ENCODE data around the gene YWHAG. TPM values are rescaled to one million over a fixed set of nuclear protein-coding genes. Genes with fewer than 3 reads are reported as not detected.

The YWHAG gene
- total RNA-seq, 1 experiment from 2014 or later = 241 TPM

DNA sequence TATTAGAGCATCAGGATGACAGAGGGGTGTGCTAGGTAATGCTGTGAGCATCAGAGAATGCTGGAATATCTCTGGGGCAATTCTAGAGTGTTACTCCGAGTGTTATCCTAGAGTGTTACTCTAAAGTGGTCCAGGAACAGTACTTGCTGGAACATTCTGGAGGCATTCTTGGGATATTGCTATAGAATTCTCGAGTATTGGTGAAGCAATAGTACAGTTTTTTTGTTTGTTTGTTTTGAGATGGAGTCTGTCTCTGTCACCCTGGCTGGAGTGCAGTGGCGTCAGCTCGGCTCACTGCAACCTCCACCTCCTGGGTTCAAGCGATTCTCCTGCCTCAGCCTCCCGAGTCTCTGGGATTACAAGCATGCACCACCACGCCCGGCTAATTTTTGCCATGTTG is 38.1 kb upstream of the YWHAG start:
- Histone ChIP-seq H2AFZ (ENCODE audit: low read length) (no peak overlapping the region), H3T11ph (ENCODE audit: low read length) (no peak overlapping the region), H3K23ac (ENCODE audit: insufficient read length, low read depth, low read length) (no peak overlapping the region), H3K14ac (ENCODE audit: insufficient read depth, low read length) (no peak overlapping the region), H4K20me1 (ENCODE audit: control insufficient read depth, insufficient read depth, insufficient read length) (no peaks in the 10 kb centered on the region), H2BK12ac (ENCODE audit: insufficient read length, low read depth, low read length) (no peak overlapping the region), H3K4me2 (ENCODE audit: insufficient read depth, insufficient read length, low read length) (no peak overlapping the region), H3K27ac (ENCODE audit: insufficient read length, low read depth, low read length) (no peak overlapping the region), H3K4me1 (ENCODE audit: insufficient read depth, low read length) (no peaks in the 10 kb centered on the region), H3K18ac (ENCODE audit: insufficient read length, low read depth, low read length) (no peak overlapping the region), H3K27me3 (ENCODE audit: insufficient read depth, low read length) (no peaks in the 10 kb centered on the region), H3K4ac (ENCODE audit: low read depth, low read length) (no peak overlapping the region), H2BK5ac (ENCODE audit: insufficient read length, low read length) (no peak overlapping the region), H4K5ac (ENCODE audit: insufficient read length, low read depth, low read length) (no peak overlapping the region), H3K79me1 (ENCODE audit: insufficient read depth, low read depth, low read length, poor library complexity, severe bottlenecking) (no peaks in the 10 kb centered on the region), H3K9me3 (ENCODE audit: control insufficient read depth, low read depth, low read length) (no peaks in the 10 kb centered on the region), H2BK15ac (ENCODE audit: low read depth, low read length) (no peak overlapping the region), H3K79me2 (ENCODE audit: insufficient read depth, low read length) (no peaks in the 10 kb centered on the region), H3K56ac (ENCODE audit: insufficient read length, low read depth, low read length) (no peak overlapping the region), H3K9ac (ENCODE audit: extremely low read depth, insufficient read length, low read length) (no peak overlapping the region), H2BK20ac (ENCODE audit: low read depth, low read length, poor library complexity, severe bottlenecking) (no peak overlapping the region), H4K8ac (replicated peaks; ENCODE audit: insufficient read length, low read depth, low read length) (no peak overlapping the region), H2AK5ac (ENCODE audit: insufficient read length, low read length) (no peak overlapping the region), H2BK120ac (ENCODE audit: low read depth, low read length, poor library complexity, severe bottlenecking) (no peak overlapping the region), H3K23me2 (ENCODE audit: insufficient read length, low read depth, low read length, poor library complexity, severe bottlenecking) (peaks cover 6% of the 10 kb centered on the region), H4K91ac (ENCODE audit: insufficient read length, low read depth, low read length) (no peak overlapping the region)
- 0 out of 5 replicates have a peak overlapping the region, but pooled peaks of 1 of the 2 experiments have one; percentile 32 for H3K4me3 Mint-ChIP-seq
- H3K27me3 Mint-ChIP-seq (ENCODE audit: low read depth) = peaks cover 6% of the 10 kb centered on the region
- peaks cover 0 to 4% of the 10 kb centered on the region in 2 experiments; a peak in 4 of 5 replicates for H3K9me3 Mint-ChIP-seq
- H3K4me1 Mint-ChIP-seq = peaks cover 30 to 38% of the 10 kb centered on the region in 2 experiments
- no peak for DNase-seq
- TF ChIP-seq, protein P1, sequence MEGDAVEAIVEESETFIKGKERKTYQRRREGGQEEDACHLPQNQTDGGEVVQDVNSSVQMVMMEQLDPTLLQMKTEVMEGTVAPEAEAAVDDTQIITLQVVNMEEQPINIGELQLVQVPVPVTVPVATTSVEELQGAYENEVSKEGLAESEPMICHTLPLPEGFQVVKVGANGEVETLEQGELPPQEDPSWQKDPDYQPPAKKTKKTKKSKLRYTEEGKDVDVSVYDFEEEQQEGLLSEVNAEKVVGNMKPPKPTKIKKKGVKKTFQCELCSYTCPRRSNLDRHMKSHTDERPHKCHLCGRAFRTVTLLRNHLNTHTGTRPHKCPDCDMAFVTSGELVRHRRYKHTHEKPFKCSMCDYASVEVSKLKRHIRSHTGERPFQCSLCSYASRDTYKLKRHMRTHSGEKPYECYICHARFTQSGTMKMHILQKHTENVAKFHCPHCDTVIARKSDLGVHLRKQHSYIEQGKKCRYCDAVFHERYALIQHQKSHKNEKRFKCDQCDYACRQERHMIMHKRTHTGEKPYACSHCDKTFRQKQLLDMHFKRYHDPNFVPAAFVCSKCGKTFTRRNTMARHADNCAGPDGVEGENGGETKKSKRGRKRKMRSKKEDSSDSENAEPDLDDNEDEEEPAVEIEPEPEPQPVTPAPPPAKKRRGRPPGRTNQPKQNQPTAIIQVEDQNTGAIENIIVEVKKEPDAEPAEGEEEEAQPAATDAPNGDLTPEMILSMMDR (conservative IDR thresholded peaks at IDR 0.05) = no peak
- WGBS (ENCODE audit: extremely low coverage, insufficient read length, low lambda C conversion rate) = no CpG with 5 or more reads among the region's 8 CpGs
- no peaks in the 10 kb centered on the region for H3K36me3 Mint-ChIP-seq (ENCODE audit: insufficient read depth in 1 of 3, low read depth in 3 of 3)
- no peak overlapping the region for H3K27ac Mint-ChIP-seq
